Measurements from ENCODE around the gene SLC12A6.

SLC12A6 gene

DNA sequence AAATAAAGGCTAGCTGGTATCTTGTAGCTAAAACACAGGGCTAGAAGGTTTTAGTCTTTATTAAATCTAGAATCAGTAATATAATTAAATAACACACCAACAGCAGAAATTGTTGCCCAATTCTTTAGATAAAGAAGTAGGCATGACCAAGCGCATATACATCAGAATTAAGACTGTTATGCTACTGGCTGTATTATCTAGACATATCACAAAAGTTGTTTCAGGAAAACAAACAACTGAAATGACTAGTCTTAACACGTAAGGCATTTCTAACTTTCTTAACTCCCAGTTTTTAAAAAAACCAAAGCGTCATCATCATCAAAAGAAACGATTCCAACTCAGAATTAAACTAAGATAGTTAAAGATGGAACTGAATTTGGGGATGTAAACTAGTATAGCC is 57.4 kb downstream of the SLC12A6 start:
- DNase-seq: no peak
- TF ChIP-seq GATA1 (IDR thresholded peaks at IDR 0.05; ENCODE audit: low read depth, low read length) (no peak), POLR2A (IDR thresholded peaks at IDR 0.05; ENCODE audit: low read length) (no peak)

DNA sequence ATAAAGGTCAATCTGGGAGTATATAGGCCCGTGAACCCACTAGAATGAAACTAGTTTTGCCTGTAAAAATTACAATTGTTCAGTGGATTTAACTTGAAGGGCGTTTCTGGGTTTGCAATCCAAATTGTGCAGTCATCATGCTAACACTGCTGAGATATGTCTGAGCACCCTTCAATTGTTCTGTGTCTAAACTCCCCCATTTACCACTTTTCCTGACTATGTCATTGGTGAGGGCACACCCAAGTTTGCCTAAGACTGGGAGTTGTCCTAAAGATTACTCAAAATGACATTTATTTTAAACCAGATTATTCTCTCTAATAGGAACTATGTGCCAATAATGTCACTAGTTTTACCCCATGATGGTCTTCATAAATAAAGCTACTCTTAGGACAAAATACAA is 58.2 kb downstream of the SLC12A6 start:
- TF ChIP-seq GATA1 (IDR thresholded peaks at IDR 0.05; ENCODE audit: low read depth, low read length): no peak
- TF ChIP-seq POLR2A (IDR thresholded peaks at IDR 0.05; ENCODE audit: low read length): no peak
- no peak for DNase-seq

DNA sequence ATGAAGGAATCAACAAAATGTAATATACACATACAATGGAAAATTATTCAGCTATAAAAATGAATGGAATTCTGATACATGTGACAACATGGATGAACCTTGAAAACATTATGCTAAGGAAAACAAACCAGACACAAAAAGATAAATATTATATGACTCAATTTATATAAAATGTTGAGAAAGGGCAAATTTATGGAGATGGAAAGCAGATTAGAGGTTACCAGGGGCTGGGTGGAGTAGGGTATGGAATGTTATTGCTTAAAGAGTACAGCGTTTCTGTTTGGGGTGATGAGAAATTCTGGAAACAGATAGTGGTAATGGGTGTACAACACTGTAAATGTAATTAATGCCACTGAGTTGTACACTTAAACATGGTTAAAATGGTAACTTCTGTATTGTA is 61.9 kb downstream of the SLC12A6 start:
- TF ChIP-seq POLR2A (IDR thresholded peaks at IDR 0.05; ENCODE audit: low read length) (no peak), GATA1 (IDR thresholded peaks at IDR 0.05; ENCODE audit: low read depth, low read length) (no peak)
- DNase-seq: no peak

DNA sequence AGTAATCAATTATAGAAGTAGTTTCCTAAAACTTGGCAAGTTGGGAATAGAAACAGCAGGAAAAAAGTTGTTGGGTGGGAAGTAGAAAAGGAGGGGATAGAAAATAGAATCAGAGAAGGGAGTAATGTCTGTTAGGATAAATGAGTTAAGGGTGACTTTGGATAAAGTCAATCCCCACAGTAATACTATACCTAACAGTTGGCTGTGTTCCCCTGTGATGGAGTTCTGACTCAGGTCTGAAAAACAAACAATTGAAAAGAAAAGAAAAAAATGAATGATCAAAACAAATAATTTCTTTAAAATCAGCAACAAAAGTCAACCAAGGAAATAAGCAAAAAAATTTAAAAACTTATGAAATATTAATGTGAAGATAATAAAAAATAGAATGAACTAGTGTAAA is 62.4 kb downstream of the SLC12A6 start:
- no peak for TF ChIP-seq GATA1 (IDR thresholded peaks at IDR 0.05; ENCODE audit: low read depth, low read length)
- no peak for TF ChIP-seq POLR2A (IDR thresholded peaks at IDR 0.05; ENCODE audit: low read length)
- DNase-seq: no peak

DNA sequence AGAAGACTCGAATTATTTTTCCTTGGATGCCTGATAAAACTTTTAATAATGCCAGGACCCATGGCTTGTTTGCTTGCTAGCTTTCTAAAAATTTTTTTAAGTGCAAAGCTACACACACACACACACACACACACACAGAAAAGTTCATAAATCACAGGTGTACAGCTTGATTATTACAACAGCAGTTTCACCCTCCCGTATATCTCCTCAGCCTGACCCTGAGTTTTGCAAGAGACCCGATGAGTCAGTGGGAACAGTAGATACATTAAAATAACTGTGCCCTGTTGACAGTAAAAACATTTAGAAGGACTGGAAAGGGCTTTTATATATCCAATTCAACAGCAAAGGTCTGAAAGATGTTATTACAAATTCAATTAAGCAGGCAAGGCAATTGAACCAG is 66.1 kb downstream of the SLC12A6 start:
- TF ChIP-seq GATA1 (IDR thresholded peaks at IDR 0.05; ENCODE audit: low read depth, low read length) (no peak), POLR2A (IDR thresholded peaks at IDR 0.05; ENCODE audit: low read length) (no peak)
- DNase-seq: peak in 1 of 2 experiments; percentile 6

DNA sequence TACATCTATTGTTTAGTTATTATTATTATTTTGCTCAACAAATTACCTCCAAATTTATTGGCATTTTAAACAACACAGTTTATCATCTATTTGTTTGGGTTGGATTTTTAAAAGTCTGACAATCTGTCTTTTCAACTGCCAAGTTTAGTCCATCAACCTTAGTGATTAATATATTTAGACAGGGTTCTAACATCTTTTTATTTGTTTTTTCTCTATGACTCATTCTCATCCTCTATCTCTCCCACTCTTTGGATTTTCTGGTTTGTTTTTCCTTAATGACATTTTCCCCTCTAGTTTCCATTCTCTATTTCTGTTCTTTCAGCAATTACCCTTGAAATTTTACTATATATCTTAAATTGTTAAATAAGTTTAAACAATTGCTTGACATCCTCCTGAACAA is 70.8 kb downstream of the SLC12A6 start:
- no peak for DNase-seq
- TF ChIP-seq GATA1 (IDR thresholded peaks at IDR 0.05; ENCODE audit: low read depth, low read length): no peak
- TF ChIP-seq POLR2A (IDR thresholded peaks at IDR 0.05; ENCODE audit: low read length): no peak

DNA sequence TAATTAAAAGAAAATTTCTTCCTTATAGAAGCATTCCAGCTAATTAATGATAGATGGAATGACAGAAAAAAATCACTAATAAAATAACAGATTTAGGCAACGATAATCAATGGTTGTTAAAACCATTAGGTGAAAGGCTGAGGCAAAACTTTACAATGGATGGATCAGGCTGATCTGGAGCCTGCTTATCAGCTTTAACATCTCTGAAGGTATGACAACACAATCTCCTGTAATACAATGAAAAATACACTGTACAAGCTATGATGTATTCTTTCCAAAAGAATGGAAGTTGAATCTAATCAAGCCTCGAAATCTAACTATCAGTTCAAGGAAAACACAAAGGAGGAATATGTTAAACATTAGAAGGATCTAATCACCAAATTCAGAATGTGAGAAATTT is 73.5 kb downstream of the SLC12A6 start:
- TF ChIP-seq GATA1 (IDR thresholded peaks at IDR 0.05; ENCODE audit: low read depth, low read length) (no peak), POLR2A (IDR thresholded peaks at IDR 0.05; ENCODE audit: low read length) (no peak)

DNA sequence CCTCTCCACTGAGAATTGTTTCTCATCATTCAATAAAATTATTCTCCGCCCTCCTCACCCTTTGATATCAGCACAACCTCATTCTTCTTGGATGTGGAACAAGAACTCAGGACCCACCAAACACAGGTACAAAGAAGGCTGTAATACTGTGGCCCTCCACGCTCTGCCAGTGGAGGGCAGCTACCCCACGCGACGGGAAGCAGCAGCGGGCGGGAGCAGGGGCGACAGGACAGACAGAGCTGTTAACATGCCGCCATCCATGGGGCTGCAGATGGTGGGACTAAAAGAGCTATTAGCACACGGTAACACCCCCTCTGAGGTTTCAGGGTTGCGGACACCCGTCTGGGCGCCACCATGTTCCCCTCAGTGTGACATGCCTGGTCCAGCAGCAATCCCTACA is 75.2 kb downstream of the SLC12A6 start:
- DNase-seq: no peak
- TF ChIP-seq GATA1 (IDR thresholded peaks at IDR 0.05; ENCODE audit: low read depth, low read length) (no peak), POLR2A (IDR thresholded peaks at IDR 0.05; ENCODE audit: low read length) (no peak)

More for the DNA sequence above, 73.5 kb downstream of the SLC12A6 start:
- no peak for DNase-seq

DNA sequence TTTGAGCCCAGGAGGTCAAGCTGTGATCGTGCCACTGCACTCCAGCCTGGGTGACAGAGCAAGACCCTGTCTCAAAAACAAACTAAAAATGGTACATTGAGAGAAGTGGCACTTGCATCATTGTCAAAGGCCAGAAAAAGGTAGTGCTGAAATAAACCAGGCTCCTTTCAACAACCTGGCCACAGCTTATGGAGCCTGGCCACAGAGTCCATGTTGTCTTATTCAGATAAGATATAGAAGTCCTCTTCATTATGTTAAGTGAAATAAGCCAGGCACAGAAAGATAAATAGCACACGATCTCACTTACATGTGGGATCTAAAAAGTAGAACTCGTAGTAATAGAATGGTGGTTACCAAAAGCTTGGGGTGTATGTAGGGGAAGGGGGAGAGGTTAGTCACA is 78.0 kb downstream of the SLC12A6 start:
- TF ChIP-seq GATA1 (IDR thresholded peaks at IDR 0.05; ENCODE audit: low read depth, low read length): no peak
- no peak for TF ChIP-seq POLR2A (IDR thresholded peaks at IDR 0.05; ENCODE audit: low read length)
- peak in 1 of 2 experiments; percentile 47 for DNase-seq

DNA sequence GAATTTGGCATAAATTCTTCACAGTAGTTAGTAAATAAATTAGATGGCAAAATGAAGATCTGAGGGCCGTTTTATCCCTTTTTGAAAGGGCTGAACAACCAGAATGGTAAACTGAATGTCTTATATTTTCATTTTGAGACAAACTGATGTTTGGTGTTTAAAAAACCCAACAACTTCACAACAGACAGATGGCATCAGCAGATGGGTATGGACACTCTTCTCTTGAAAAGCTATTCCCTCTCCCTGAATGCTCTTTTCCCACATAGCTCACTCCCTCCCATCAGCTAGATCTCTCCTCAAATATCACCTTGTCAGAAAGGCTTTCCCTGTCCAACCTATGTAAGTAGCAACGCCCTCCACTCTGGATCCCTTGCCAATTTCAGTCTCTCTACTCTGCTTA is 79.4 kb downstream of the SLC12A6 start:
- no peak for DNase-seq
- TF ChIP-seq GATA1 (IDR thresholded peaks at IDR 0.05; ENCODE audit: low read depth, low read length): no peak
- no peak for TF ChIP-seq POLR2A (IDR thresholded peaks at IDR 0.05; ENCODE audit: low read length)

DNA sequence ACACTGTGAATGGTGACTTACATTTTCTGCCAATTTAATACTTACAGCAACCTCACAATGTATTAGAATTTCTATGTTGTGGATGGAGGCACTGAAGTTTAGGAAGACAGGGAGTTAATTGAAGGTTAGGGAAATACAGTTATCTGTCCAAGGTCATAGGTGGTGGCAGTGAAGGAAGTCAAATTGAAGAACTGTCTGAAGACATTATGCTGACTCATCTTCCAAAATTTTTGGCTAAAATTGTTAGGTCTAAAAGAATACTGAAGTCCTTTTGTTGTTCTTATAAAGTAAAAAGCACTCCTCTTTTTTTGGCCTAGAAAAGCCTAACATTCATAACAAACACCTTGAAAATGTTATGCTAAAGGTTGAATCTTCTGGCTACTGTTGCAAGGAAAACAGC is 85.0 kb downstream of the SLC12A6 start:
- DNase-seq: no peak
- TF ChIP-seq POLR2A (IDR thresholded peaks at IDR 0.05; ENCODE audit: low read length): no peak
- TF ChIP-seq GATA1 (IDR thresholded peaks at IDR 0.05; ENCODE audit: low read depth, low read length): no peak

DNA sequence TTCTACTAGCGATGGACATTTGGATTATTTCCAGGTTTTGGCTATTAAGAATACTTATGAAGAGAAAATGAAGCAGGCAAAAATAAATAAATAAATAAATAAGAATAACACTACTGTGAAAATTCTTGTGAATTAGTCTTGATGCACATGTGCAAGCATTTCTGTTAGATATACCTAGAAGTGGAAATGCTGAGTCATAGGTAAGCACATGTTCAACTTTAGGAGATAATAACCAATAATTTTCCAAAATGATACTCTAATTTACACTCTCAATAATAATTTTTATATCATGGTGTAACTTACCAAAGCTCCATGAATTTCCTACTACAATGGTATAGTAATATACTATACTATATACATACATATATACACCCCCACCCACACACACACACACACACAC is 89.4 kb downstream of the SLC12A6 start:
- TF ChIP-seq GATA1 (IDR thresholded peaks at IDR 0.05; ENCODE audit: low read depth, low read length): no peak
- no peak for TF ChIP-seq POLR2A (IDR thresholded peaks at IDR 0.05; ENCODE audit: low read length)
- peak; percentile 44 to 56 for DNase-seq

DNA sequence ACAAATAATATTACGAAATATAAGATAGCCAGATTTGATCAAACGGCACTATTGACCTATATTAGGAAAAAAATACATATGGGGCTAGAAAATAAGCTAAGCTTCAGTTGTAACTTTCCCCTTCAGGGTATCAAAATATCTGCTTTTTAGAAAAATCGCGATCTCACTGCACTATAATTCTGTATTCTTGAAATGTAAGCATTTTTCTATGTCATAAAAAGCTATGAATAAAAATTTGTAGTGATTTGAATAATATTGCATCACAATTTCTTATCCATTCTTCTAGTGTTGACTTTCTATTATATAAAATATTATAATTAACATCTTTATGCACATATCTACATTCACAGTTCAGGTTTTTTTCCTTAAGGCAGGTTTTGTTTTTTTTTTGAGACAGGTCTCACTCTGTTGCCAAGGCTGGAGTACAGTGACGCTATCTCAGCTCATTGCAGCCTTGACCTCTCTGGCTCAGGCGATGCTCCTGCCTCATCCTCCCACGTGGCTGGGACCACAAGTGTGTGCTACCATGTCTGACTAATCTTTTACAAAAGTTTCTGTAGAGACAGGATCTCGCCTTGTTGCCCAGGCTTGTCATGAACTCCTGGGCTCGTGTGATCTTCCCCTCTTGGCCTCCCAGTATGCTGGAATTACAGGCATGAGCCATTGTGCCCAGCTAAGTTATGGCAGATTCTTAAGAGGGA is 91.2 kb downstream of the SLC12A6 start:
- TF ChIP-seq POLR2A (IDR thresholded peaks at IDR 0.05; ENCODE audit: low read length) (no peak), GATA1 (IDR thresholded peaks at IDR 0.05; ENCODE audit: low read depth, low read length) (no peak)
- DNase-seq: no peak

DNA sequence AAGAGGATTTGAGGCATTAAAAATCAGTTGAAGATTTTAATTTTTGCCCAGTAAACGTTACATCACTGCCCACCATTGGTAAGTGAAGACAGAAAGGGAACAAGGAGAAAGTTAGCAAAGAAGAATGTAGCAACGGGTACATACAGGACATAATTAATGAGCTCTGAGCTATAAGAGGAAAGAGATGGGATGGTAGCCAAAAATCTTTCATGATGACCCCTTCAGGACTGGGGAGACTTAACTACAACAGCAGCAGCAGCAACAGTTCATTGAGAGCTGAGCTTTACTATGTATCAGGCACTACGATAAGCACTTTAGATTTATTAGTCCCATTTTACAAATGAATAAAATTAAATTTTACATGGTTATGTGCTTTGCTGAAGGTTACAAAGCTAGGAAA is 94.4 kb downstream of the SLC12A6 start:
- DNase-seq: no peak
- no peak for TF ChIP-seq POLR2A (IDR thresholded peaks at IDR 0.05; ENCODE audit: low read length)
- TF ChIP-seq GATA1 (IDR thresholded peaks at IDR 0.05; ENCODE audit: low read depth, low read length): no peak

DNA sequence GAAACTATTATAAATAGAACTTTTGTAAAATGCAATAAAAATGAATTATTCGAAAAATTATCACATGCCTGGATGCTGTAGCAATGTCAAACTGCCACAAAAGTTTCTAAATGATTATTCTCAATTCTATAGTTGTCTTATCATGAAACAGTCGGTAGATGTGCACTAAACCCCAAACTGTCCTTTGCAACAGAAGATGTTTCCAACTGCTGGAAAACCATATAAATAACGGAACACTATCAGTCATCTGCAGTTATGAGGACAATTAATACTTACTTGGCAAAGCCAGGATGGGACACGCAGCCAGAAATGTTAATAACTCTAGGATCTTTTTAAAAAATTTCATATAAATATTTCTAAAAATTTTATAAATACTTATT is 95.3 kb downstream of the SLC12A6 start:
- no peak for DNase-seq

More for the DNA sequence above, 95.3 kb downstream of the SLC12A6 start:
- no peak for TF ChIP-seq POLR2A (IDR thresholded peaks at IDR 0.05; ENCODE audit: low read length)
- TF ChIP-seq GATA1 (IDR thresholded peaks at IDR 0.05; ENCODE audit: low read depth, low read length): no peak
